ENCODE results near the gene UBE2K. TPM values are rescaled to one million over a fixed set of nuclear protein-coding genes. Genes with fewer than 3 reads are reported as not detected.
"Not testable (repeated sequence)": the region's sequence is repeated elsewhere in the genome, so short reads cannot be mapped to it uniquely, and the experiment has no call there.

The UBE2K gene
- total RNA-seq, 1 experiment from 2014 or later, result 7.9 TPM

DNA sequence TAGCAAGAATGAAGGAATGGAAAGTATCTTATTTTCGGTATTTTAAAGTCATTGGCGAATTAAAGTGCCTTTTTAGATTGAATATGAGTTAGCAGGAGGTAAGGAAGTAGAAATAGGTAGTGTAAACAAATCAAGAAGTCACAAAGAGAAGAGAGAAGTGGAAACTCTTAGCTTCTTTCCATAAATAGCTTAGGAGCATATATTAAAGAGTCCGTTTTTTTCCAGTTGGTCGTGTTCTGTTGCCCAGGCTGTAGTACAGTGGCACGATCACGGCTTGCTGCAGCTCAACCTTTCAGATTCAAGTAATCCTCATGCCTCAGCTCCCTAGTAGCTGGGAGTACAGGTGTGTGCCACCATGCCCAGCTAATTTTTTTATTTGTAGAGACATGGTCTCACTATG is 56.4 kb downstream of the UBE2K start:
- Histone ChIP-seq H3K36me3 (peaks cover 22% of the 10 kb centered on the region), H3K27me3 (no peaks in the 10 kb centered on the region), H3K9me3 (no peaks in the 10 kb centered on the region), H3K4me3 (no peak overlapping the region)
- DNase-seq, result no peak

DNA sequence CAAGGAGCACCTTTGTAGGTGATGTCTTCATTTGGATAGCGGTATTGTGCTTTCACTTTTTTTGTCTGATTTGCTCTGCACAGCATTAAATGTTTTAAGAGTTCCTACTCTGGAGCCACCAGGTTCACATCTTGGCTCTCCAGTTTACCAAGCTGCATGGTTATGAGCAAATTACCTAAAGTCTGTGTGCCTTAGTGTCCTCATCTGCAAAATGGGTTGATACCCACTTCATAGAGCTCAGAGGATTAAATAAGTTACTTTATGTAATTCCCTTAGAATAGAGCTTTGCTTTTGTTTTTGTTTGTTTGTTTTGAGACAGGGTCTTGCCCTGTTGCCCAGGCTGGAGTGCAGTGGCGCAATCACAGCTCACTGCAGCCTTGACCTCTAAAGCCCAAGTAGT is 58.2 kb downstream of the UBE2K start:
- Histone ChIP-seq H3K27me3 (no peaks in the 10 kb centered on the region), H3K4me3 (no peak overlapping the region), H3K36me3 (peaks cover 26% of the 10 kb centered on the region), H3K9me3 (no peaks in the 10 kb centered on the region)
- no peak for DNase-seq

DNA sequence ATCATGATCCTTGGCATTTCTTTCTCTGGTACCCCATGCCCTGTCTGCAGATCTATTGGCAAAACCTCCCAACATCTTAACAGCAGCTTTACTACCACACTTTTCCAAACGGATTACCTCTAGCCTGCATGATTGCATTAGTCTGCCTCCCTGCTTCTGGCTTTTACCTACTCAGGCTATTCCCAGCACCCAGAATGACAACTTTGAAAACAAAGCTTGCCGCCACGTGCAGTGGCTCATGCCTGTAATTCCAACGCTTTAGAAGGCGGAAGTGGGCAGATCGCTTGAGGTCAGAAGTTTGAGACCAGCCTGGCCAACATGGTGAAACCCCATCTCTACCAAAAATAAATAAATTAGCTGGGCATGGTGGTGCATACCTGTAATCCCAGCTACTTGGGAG is 60.2 kb downstream of the UBE2K start:
- Histone ChIP-seq H3K36me3 (peaks cover 34% of the 10 kb centered on the region), H3K9me3 (no peaks in the 10 kb centered on the region), H3K27me3 (no peaks in the 10 kb centered on the region), H3K4me3 (no peak overlapping the region)
- no peak for DNase-seq

DNA sequence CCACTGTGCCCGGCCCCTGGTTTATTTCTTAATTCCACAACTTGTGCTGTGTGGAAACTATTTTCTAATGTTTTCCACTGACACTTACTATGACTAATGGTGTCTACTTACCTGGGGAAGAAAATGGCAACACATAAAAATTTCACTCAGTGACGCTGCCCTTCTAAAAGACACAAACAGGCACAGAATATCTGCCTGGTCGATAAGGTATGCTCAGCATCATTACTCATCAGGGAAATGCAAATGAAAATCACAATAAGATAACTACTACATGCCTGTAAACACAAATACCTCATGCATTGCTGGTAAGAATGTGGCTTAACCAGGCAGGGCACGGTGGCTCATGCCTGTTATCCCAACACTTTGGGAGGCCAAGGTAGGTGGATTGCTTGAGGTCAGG is 61.6 kb downstream of the UBE2K start:
- Histone ChIP-seq H3K9me3 (no peaks in the 10 kb centered on the region), H3K27me3 (no peaks in the 10 kb centered on the region), H3K4me3 (no peak overlapping the region), H3K36me3 (peaks cover 34% of the 10 kb centered on the region)
- DNase-seq, result no peak

DNA sequence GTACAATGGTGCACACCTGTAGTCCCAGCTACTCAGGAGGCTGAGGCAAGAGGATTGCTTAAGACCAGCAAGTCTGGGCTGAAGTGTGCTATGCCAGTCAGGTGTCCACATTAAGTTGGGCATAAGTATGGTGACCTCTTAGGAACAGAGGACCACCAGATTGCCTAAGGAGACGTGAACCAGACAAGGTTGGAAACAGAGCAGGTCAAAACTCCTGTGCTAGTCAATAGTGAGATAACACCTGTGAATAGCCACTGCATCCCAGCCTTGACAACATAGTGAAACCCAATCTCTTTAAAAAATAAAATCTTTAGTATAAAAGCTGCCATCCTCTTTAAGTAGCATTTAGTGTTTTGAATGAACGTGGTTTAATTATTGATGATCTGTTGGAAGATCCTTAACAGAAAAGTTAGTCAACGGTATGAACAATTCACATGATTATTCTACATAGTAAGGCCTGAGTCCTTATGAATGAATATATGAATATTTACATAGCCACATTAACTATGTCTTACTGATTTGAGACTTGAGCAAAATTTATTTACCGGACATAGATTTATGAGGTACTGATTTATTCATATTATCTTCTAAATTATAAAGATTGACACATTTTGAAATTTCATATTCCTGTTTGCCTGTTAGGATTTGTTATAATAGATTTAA is 63.2 kb downstream of the UBE2K start:
- no peaks in the 10 kb centered on the region for H3K9me3 ChIP-seq
- no peak overlapping the region for H3K4me3 ChIP-seq
- no peak for DNase-seq
- H3K27me3 ChIP-seq, result no peaks in the 10 kb centered on the region
- H3K36me3 ChIP-seq, result peaks cover 30% of the 10 kb centered on the region

DNA sequence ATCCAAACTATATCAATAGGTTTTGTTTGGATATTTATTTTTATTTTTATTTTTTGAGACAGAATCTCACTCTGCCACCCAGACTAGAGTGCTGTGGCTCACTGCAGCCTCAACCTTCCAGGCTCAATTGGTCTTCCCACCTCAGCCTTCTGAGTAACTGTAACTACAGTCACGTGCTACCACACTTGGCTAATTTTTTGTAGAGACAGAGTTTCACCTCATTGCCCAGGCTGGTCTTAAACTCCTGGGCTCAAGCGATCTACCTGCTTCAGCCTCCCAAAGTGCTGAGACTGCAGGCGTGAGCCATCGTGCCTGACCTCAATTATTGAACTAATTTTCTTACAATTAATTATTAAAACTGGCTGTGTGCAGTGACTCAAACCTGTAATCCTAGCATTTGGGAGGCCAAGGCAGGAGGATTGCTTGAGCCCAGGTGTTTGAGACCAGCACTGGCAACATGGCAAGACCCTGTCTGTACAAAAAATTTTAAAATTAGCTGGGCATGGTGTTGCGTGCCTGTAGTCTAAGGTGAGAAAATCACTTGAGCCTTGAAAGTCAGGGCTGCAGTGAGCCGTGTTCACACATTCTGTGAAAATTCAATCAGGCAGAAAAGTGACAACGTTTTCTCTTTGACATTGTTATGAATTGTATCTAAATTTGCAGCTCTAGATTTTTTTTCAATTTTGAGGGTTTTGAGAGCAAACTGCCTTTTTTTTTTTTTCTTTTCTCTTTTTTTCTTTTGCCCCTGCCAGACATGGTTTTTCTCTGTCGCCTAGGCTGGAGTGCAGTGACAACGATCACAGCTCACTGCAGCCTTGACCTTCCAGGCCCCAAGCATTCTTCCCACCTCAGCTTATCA is 66.0 kb downstream of the UBE2K start:
- DNase-seq, result no peak
- no peaks in the 10 kb centered on the region for H3K27me3 ChIP-seq
- no peak overlapping the region for H3K4me3 ChIP-seq
- peaks cover 23% of the 10 kb centered on the region for H3K36me3 ChIP-seq
- no peaks in the 10 kb centered on the region for H3K9me3 ChIP-seq

DNA sequence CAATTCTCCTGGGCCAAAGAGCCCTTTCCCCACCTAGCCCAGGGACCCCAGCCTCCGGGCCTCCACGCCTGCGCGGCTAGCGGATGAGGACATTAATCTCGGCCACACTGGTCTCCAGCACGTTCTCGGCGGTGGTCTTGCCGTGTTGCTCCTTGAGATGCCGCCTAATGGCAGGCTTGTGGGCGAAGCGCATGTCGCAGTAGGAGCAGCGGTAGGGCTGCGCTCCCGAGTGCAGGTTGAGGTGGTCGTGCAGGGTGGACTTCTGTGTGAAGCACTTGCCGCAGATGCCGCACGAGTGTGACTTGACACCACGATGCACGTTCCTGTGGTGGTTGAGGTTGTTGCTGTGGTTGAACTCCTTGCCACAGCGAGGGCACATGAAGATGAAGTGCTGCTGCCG is 72.1 kb downstream of the UBE2K start:
- H3K27me3 ChIP-seq, result no peaks in the 10 kb centered on the region
- H3K4me3 ChIP-seq, result no peak overlapping the region
- DNase-seq, result no peak
- peaks cover 7% of the 10 kb centered on the region for H3K36me3 ChIP-seq
- H3K9me3 ChIP-seq, result no peaks in the 10 kb centered on the region

DNA sequence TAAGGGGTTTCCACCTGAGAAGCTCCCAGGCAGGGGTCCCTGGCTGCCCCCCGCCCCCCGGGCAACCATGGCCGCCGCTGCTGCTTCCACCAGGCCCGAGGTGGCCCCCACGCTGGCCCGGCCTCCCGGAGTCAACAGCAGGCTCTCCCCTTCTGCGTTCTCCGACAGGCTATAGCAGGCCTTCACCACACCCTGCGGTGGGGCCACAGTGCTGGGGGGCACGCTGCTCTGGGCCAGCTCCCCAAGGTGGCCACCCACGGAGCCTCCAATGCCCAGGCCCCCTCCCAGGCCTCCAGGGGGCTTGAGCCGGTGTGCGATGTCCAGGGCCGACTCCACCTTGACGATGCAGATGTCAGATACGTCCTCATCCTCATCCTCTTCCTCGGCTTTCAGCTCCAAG is 72.5 kb downstream of the UBE2K start:
- DNase-seq, result no peak
- H3K36me3 ChIP-seq, result peaks cover 7% of the 10 kb centered on the region
- no peaks in the 10 kb centered on the region for H3K27me3 ChIP-seq
- H3K4me3 ChIP-seq, result no peak overlapping the region
- H3K9me3 ChIP-seq, result no peaks in the 10 kb centered on the region

DNA sequence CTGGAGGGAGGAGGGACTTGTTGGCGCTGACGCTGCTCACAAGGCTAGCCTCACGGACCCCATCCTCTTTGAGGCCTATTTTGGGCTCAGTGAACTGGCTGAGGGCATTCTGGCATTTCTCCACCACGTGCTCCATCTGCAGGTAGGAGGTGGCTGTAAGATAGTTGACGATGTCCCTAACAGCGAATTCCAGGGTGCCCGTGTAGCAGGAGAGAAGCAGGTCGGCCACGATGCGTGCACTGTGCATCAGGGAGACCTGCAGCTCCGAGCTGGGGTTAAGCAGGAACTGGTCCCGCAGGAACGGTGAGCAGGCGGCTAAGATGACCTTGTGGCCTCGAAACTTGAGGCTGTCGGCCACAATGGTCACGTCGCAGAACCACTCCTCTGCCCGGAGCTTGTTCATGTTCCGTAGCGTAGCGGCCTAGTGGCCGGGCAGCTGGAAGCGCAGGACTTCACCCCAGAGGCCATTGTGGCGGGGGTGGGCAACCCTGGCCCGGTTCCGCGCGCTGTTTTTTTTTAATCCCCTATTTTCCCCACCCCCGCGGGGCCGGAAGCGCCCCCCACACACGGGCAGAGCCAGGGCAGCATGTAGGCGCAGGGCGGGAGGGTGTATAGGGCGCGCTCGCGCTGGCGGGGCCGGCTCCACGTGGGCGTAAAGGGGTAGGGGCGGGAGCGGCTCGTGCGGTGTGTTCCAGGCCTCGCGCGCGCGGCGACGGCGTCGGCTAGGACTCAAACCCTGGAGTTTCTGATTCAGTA is 73.2 kb downstream of the UBE2K start:
- H3K27me3 ChIP-seq, result no peaks in the 10 kb centered on the region
- H3K9me3 ChIP-seq, result no peaks in the 10 kb centered on the region
- H3K36me3 ChIP-seq, result peaks cover 11% of the 10 kb centered on the region
- no peak overlapping the region for H3K4me3 ChIP-seq
- no peak for DNase-seq

DNA sequence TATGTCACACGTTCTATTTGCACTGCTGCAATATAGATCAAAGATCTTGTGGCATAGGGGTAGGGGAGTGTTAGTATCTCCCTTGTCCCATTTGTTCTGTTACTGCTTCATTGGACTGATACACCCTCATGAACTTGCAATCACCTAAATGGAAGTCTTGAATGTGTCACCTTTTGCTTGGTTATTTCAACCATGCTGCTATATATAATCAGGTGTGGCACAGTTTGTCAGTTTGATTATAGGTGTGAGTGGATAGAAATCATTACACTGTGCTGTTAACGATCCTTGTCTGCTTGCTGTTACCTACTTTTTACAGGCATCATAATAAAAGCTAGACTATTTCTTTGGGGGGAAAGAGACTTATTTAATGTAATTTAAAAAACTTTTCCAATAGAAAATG is 84.1 kb downstream of the UBE2K start:
- H3K4me3 ChIP-seq, DNase-seq, H3K9me3 ChIP-seq, H3K27me3 ChIP-seq: not testable (repeated sequence)
- H3K36me3 ChIP-seq, result peaks cover 24% of the 10 kb centered on the region

DNA sequence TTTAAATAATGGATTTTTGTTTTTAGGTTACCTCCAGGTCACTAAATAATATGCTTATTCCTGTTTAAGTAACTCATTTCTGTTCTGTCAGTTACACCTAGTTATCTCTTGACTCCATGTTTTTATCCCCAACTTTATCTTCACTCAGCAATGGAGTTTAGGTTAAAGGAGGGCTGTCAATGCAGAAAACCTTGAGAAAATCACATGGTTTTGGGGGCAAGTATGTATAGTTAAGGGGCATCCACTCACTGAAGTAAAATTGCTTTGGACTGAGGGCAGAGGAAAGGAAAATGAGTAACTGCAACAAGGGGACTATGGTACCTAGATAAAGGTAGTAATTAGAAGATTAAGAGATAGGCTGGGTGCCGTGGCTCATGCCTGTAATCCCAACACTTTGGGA is 87.1 kb downstream of the UBE2K start:
- H3K4me3 ChIP-seq, result no peak overlapping the region
- H3K36me3 ChIP-seq, result peaks cover 8% of the 10 kb centered on the region
- no peak for DNase-seq
- H3K27me3 ChIP-seq, result no peaks in the 10 kb centered on the region
- no peaks in the 10 kb centered on the region for H3K9me3 ChIP-seq

DNA sequence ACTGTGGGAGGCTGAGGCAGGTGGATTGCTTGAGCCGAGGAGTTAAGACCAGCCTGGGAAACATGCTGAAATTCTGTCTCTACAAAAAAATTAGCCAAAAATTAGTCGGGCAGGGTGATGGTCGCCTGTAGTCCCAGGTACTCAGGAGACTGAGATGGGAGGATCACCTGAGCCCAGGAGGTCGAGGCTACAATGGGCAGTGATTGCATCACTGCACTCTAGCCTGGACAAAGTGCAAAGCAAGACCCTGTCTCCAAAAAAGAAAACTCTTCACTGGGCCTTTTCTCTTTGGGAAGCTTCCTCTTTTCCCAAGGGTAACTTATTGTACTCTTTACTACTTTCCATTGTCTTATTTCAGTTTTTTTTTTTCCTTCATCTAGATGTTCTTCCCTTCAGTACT is 88.9 kb downstream of the UBE2K start:
- Histone ChIP-seq H3K27me3 (no peaks in the 10 kb centered on the region), H3K9me3 (no peaks in the 10 kb centered on the region), H3K4me3 (no peak overlapping the region), H3K36me3 (peaks cover 2% of the 10 kb centered on the region; the same call in 1 of the 2 replicates)
- DNase-seq, result no peak

DNA sequence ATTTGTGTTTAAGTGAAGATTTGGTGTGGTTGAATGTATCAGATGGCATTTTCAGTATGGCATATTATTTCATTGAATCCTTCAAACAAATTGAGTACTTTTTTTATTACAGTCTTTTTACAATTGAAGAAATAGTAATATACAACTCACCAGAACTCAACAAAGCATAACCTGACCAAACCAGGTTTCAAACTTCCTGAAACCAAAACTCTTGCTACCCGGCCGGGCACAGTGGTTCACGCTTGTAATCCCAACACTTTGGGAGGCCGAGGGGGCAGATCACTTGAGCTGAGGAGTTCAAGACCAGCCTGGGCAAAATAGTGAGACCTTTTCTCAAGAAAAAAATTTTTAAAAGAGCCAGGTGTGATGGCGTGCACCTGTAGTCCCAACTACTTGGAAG is 94.2 kb downstream of the UBE2K start:
- no peaks in the 10 kb centered on the region for H3K27me3 ChIP-seq
- no peaks in the 10 kb centered on the region for H3K36me3 ChIP-seq
- H3K9me3 ChIP-seq, result no peaks in the 10 kb centered on the region
- H3K4me3 ChIP-seq, result no peak overlapping the region
- no peak for DNase-seq

DNA sequence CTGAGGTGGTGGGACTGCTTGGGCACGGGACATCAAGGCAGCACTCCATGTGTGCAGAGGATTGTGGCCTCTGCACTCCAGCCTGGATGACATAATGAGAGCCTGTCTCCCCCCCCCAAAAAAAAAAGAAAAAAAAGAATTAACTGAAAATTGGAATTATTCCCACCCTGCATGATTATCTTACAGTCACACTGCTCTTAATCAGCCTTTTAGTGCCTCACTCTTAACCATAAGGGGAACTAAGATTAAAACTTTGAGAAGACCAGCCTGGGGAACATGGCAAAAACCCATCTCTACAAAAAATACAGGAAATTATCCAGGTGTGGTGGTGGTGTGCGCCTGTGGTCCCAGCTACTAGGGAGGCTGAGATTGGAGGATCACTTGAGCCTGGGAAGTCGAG is 94.6 kb downstream of the UBE2K start:
- Histone ChIP-seq H3K4me3 (no peak overlapping the region), H3K27me3 (no peaks in the 10 kb centered on the region), H3K36me3 (no peaks in the 10 kb centered on the region), H3K9me3 (no peaks in the 10 kb centered on the region)
- DNase-seq, result no peak

DNA sequence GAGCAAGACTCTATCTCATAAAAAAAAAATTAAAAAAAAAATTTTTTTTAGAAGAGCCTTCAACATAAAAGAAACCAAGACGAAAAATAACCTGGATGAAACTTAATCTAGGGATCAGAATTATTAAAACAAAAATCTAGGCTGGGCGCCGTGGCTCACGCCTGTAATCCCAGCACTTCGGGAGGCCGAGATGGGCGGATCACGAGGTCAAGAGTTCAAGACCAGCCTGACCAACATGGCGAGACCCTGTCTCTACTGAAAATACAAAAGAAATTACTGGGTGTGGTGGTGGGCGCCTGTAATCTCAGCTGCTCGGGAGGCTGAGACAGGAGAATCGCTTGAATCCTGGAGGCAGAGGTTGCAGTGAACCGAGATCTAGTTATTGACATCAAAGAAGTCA is 95.0 kb downstream of the UBE2K start:
- not testable (repeated sequence) for H3K27me3 ChIP-seq, H3K4me3 ChIP-seq, H3K36me3 ChIP-seq, H3K9me3 ChIP-seq, DNase-seq

DNA sequence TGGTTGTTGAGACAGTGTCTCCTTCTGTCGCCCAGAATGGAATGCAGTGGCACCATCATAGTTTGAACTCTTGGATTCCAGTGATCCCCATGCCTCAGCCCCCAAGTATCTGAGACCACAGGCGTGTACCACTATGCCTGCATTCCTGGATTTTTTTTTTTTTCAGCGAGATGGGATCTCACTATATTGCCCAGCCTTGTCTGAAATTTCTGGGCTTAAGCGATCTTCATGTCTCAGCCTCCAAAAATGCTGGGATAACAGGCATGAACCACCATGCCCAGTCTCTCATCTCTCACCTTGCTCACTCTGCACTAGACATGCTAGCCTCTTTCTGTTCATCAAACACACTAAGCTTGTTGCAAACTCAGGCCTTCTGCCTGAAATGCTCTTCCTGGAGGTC is 104.1 kb downstream of the UBE2K start:
- no peaks in the 10 kb centered on the region for H3K36me3 ChIP-seq
- H3K9me3 ChIP-seq, result no peaks in the 10 kb centered on the region
- H3K4me3 ChIP-seq, result no peak overlapping the region
- DNase-seq, result no peak
- H3K27me3 ChIP-seq, result no peaks in the 10 kb centered on the region

DNA sequence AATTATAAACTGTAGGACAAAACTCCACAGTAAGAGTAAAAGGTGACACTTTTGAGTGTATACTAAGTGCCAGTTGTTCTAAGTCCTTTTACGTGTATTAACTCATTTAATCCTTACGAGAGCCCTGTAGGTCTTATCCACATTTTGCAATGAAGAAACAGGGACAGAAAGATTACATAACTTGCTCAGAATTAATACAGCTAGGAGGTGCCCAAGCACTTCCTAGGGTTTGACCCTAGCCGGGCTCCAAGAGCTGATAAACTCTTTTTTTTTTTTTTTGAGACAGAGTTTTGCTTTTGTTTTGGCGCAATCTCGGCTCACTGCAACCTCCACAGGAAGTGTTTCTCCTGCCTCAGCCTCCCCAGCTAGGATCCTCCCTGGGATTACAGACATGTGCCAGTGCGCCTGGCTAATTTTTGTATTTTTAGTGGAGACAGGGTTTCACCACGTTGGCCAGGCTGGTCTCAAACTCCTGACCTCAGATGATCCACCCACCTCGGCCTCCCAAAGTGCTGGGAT is 110.4 kb downstream of the UBE2K start:
- no peak for DNase-seq
- no peaks in the 10 kb centered on the region for H3K36me3 ChIP-seq

More for the DNA sequence above, 110.4 kb downstream of the UBE2K start:
- Histone ChIP-seq H3K9me3 (no peaks in the 10 kb centered on the region), H3K27me3 (no peaks in the 10 kb centered on the region), H3K4me3 (no peak overlapping the region)

Data from MG63 (cell line).